Stimulated activated CD4-positive, alpha-beta T cell treated with anti-CD3 and anti-CD28 coated beads, Interleukin-12 subunit alpha, Interleukin-12 subunit beta, amount 100 ng/mL, for 24 hours (primary cell): ENCODE data around the gene RFC4.

Source experiments
- DNase-seq, 2 experiments: peaks; one replicate each; pipeline ENCODE4 v3.0.0-alpha.2; 2020; ENCODE audit warnings: low read depth in 2 of 2

The RFC4 gene

GRCh38 chr3:186787642-186788481 is 18.4 kb downstream of the RFC4 start:
- no peak for DNase-seq

- DNase-seq, result no peak
Observed at GRCh38 chr3:186786922-186787321, 19.4 kb downstream of the RFC4 start.

- no peak for DNase-seq
Observed at GRCh38 chr3:186785495-186786018, 20.7 kb downstream of the RFC4 start.

DNA sequence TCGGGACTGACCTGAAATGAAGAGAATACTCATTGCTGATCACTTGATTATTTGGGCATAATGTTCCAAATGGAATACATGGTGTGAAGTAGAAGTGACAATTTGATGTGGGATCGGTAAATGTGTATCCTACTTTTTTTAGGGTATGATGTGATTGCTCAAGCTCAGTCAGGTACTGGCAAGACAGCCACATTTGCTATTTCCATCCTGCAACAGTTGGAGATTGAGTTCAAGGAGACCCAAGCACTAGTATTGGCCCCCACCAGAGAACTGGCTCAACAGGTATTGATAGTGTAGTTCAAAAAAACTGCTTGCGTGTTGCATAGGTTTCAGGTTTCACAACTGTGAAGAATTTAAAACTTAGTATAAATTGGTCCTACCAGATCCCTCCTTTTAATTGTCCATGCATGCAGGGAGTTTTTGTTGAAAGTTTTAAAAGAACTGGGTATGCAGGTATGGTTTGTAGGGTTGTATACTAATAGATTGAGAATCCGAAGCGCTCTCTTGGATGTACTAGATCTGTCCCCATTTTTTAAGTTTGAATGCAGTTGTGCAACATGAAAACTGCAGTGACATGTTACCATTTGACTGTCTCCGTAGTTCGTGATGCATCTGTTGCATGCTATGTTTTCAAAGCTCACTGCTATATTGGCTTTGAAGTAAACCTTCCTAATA is 21.3 kb downstream of the RFC4 start:
- no peak for DNase-seq

- DNase-seq, result peak; percentile 58 to 65
Observed at GRCh38 chr3:186783731-186784515, 22.4 kb downstream of the RFC4 start.

DNA sequence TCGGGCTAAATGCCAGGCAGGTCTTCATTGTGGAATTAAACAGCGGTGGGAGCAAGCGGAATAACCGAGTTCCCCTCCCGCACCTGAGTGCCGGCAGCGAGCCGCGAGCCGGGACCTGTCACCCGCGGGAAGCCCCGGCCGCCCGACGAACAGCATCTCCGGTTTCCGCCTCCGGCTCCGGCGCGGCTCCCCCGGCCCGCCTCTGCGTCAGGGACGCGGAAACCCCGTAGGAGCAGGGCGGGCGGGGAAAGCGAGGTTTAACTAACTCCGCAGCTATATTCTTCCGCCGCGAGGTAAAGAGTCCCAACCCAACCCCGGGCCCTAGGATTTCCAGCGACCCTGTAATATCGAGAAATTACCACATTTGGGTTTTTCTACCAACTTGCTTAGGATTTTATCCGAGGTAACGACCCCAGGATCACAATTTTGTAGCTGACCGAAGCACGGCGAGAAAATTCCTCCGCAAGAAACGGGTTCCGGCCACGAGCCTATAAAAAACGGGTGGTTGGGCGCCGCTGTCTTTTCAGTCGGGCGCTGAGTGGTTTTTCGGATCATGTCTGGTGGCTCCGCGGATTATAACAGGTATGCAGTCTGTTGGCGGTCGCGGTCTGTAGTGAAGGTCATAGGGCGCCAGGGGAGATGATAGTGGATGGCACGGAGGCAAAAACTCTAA is 23.1 kb downstream of the RFC4 start, which contains the start of gene EIF4A2:
Gene EIF4A2 (plus strand): TSS at position 520 of the 673 bp plus-strand sequence. CDS start 34 bp downstream, at position 554.
- DNase-seq, result peak; percentile 85 to 86

- DNase-seq, result no peak
Observed at GRCh38 chr3:186782542-186783057, 23.7 kb downstream of the RFC4 start.

DNA sequence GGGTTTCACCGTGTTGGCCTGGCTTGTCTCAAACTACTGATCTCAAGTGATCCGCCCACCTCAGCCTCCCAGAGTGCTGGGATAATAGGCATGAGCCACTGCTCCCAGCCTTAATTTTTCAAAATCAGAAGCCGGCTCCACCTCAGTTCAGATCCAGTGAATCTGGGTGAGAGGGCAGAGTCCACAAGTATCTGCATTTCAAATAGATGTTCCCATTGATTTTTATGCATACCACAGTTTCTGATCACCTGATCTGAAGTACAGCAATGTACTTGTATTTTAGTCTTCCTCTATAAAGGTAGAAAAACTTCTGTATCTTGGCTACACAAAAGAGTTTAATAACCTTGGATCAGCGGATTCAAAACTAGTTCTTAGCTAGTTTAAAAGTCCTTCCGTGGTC is 27.1 kb downstream of the RFC4 start:
- no peak for DNase-seq

DNA sequence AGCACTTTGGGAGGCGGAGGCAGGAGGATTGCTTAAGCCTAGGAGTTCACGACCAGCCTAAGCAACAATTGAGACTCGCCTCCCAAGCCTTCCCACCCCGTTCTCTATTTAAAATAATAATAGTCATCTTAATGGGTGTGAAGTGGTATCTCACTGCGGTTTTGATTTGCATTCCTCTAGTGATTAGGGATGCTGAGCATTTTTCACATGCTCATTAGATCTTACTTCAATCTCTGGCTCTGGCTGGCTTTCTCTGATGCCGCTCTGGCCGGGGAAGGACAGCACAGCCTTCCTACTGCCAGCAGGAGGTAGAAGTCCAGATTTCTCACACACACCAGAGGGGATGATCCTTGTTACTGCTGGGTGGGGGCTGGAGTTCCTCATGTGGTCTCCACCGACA is 30.3 kb downstream of the RFC4 start:
- DNase-seq, result no peak

DNA sequence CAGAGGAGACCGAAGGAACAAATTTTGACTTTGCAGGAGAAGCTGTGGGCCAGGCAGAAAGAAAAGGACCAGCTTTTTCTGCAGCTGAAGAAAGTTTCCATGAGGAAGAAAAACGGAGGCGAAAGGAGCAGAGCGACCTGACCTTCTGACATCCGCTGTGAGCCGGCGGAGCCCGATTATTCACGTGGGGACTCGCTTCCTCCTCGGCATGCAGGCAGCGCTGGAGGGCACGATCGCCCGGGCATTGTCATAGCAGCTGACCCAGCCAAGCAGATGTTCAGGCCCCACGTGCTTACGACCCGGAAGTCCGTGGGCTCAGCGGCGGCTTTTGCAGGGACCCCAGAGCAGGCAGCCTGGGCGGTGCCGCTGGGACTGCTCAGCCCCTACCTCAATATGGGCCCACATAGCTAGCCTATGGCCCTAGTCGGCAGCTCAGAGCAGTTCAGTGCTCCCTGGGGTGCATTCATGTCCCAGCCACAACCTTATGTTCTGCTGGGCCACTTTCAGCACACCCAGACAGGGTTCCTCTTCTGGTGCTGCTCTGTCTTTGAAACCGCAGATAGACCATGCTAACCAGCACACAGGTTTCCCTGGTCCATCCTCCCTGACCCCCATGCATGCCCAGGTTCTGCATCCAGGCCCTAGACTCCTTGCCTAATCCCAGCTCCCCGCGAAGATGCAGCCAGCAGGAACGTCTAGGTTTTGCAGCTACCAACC is 33.4 kb downstream of the RFC4 start:
- peak in 1 of 2 experiments; percentile 62 for DNase-seq

- DNase-seq, result no peak
Observed at GRCh38 chr3:186772281-186772694, 34.0 kb downstream of the RFC4 start.

DNA sequence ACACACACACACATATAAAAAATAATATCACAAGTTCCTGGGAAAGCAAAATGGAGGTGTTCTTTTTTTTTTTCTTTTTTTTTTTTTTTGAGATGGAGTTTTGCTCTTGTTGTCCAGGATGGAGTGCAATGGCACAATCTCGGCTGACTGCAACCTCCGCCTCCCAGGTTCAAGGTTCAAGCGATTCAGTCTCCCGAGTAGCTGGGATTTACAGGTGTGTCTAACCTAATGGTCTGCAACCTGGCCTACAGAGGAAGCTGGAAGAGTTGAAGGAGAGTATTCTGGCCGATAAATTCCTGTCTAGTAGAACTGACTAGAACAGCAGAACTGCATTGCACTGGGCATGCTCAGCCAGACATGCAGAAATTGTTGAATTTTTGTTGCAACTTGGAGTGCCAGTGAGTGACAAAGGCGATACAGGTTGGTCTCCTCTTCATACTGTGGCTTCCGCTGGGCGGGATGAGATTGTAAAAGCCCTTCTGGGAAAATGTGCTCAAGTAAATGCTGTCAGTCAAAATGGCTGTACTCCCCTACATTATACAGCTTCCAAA is 45.3 kb downstream of the RFC4 start:
- DNase-seq, result no peak

GRCh38 chr3:186760141-186760833 is 46.0 kb downstream of the RFC4 start:
- DNase-seq, result no peak

DNA sequence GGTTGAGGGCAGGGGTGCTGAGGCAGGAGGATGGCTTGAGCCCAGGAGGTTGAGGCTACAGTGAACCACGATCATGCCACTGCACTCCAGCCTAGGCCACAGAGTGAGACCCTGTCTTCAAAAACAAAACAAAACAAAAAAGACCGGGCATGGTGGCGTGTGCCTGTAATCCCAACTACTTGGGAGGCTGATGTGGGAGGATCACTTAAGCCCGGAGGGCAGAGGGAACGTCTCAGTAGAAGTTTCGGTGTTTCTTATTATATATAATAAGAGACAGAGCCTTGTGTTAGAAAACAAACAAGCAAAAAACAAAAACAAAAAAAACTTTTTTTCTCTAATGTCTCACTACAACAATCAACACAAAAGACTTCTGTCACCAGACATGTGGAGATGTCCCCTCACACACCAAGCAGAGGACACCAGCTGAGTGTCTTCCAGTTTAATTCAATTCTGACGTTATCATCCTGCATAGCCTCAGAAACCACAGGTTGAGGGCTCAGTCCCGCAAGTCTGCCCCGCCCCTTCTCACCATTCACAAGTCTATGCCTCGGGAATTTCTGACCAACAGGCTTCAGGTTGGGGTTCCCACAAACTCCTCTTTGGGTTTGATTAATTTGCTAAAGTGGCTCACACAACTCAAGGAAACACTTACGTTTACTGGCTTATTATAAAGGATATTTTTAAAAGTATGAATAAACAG is 46.9 kb downstream of the RFC4 start:
- no peak for DNase-seq

- no peak for DNase-seq
Observed at GRCh38 chr3:186757686-186758220, 48.5 kb downstream of the RFC4 start.

DNA sequence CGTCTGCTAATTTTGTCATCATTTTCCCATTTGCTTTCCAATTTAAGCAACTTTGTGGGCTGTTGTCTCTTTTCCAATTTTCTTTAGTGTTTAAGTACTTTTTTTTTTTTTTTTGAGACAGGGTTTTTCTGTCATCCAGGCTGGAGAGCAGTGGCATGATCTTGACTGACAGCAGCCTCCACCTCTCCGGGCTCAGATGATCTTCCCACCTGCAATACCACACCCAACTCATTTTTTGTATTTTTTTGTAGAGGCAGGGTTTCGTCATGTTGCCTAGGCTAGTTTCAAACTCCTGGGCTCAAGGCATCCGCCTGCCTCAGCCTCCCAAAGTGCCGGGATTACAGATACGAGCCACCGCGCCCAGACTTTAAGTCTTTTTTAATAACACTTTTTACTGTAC is 49.1 kb downstream of the RFC4 start:
- no peak for DNase-seq

- no peak for DNase-seq
Observed at GRCh38 chr3:186754871-186755270, 51.4 kb downstream of the RFC4 start.

DNA sequence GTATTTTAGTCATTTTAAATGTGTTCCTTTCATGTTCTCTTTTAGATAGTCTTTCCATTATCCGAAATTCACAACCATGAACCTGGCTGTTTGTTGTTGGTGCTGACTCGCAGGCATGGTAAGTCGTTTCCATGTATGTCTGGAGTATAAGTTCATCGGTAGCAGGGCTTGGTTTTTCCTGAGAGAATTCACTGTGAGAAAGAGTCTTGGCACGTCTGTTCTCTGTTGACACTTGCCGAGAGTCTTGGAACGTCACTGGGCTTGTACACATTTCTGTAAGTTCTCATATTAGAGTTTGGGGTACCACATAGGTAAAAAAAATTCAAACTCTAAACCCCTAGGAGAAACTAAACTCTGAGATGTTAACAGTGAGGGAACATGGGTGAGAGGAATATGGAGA is 52.3 kb downstream of the RFC4 start:
- no peak for DNase-seq

- no peak for DNase-seq
Observed at GRCh38 chr3:186751480-186751879, 54.8 kb downstream of the RFC4 start.
